Stimulated activated CD4-positive, alpha-beta T cell treated with anti-CD3 and anti-CD28 coated beads, Interleukin-1b, Interleukin-23, amount 100 ng/mL, for 48 hours (primary cell): Measurements from ENCODE around the gene P3R3URF.

Experiments used
- DNase-seq: peaks from one replicate; pipeline ENCODE4 v3.0.0-alpha.2; 2020

Gene P3R3URF

DNA sequence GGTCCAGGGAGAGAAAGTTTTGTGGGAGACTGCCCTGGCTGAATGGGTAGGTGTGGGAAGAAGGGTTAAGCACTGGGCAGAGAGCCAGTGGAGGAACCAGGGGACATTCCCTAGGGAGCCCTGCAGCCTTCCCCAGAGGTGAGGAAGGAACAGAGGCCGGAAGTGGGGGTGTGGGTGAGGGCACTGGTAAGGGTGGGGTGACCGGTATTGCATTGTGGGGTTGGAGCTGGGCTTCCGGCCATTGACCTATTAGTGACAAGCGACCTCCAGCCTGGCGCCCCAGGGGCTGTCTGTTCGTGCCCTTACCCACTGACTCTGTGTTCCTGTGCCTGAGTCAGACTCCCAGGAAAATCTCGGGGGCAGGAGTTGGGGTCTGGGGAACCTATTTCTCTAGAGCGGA lies 4.9 kb downstream of the P3R3URF start:
- no peak for DNase-seq

GRCh38 chr1:46169811-46170454 lies 6.4 kb downstream of the P3R3URF start:
- no peak for DNase-seq

GRCh38 chr1:46168477-46168876 lies 7.8 kb downstream of the P3R3URF start:
- no peak for DNase-seq

- peak; percentile 26 for DNase-seq
These were observed 9.5 kb downstream of the P3R3URF start for GRCh38 chr1:46166521-46167462.

- DNase-seq, result no peak
These were observed 16.1 kb downstream of the P3R3URF start for GRCh38 chr1:46160212-46160611.

- no peak for DNase-seq
These were observed 16.8 kb downstream of the P3R3URF start for GRCh38 chr1:46159516-46159915.

GRCh38 chr1:46158312-46159281 lies 17.7 kb downstream of the P3R3URF start:
- DNase-seq, result no peak

- no peak for DNase-seq
These were observed 18.4 kb downstream of the P3R3URF start for GRCh38 chr1:46157916-46158311.

GRCh38 chr1:46153732-46154131 lies 22.6 kb downstream of the P3R3URF start:
- DNase-seq, result no peak

GRCh38 chr1:46153228-46153627 lies 23.1 kb downstream of the P3R3URF start:
- DNase-seq, result no peak

GRCh38 chr1:46152016-46152415 lies 24.3 kb downstream of the P3R3URF start:
- DNase-seq, result no peak

DNA sequence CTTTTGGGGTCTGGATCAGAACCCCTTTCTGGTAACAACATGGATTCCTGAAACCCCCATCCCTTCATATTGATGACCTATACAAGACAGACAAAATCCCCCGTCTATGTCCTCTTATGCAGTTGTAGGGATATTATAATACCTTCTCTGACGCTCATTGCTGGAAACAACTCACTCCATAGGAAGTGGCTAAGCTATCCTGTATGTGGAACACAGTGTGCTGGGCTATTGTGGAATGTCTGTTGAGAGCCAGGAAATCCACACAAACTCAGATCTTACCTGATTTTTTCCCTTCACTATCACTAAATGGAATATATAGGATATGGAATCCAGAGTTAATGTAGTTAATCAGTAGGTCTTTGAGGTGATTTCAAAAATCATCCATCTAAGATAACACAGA lies 26.2 kb downstream of the P3R3URF start:
- no peak for DNase-seq

GRCh38 chr1:46148318-46148717 lies 28.0 kb downstream of the P3R3URF start:
- DNase-seq, result no peak

DNA sequence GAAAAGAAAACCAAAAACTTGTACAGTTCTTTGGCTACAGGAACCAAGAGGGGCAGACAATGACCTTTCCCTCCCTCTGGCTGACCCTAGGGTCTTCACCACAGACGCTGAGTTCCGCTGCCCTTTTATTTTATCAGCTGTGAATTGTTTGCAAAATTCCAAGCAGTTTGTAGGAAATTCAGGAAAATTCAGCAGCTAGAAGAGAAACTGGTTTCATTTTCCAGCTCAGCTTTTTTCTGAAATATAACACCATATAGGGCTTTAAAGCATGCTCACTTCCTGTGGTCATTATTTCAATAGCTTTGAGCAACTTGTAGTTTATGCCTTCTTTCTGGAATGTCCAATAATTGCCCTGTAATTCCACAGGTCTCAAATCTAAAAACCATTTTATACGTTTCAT lies 38.4 kb downstream of the P3R3URF start:
- DNase-seq, result no peak

- no peak for DNase-seq
These were observed 39.6 kb downstream of the P3R3URF start for GRCh38 chr1:46136711-46137110.

- DNase-seq, result peak; percentile 4
These were observed 41.5 kb downstream of the P3R3URF start for GRCh38 chr1:46134660-46135331.

- DNase-seq, result no peak
These were observed 42.4 kb downstream of the P3R3URF start for GRCh38 chr1:46133781-46134350.

- DNase-seq, result no peak
These were observed 43.1 kb downstream of the P3R3URF start for GRCh38 chr1:46133181-46133658.

DNA sequence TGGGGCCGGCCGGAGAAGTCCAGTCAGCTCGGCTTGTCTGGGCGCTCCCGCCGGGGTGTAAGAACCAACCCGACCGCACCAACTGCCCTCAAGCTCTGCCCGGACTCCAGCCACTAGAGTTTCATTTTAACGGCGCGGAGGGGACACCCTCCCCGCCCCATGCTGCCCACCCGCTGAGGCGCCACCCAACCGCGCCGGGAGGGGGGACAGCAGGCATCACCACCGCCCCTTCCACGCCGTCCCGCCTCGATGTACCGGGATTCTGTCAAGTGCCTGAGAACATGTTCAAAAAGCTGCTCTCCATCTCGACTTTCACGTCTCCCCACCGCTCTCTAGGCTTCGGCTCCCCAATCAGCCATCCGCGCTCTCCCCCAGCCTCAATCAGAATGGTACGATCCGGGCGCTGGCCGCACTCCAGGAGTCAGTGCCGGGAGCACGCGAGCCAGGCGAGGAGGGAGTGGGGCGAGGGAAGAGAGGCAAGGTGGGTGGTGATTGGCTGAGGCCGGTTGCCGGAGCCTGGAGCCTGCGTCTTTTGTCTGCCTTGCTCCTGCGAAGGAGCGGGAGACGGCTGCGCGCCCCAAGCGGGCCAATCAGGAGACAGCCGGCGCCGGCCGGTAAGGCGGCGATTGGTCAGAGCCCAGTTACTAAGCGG lies 43.6 kb downstream of the P3R3URF start, which contains the start of gene PIK3R3:
PIK3R3 (minus strand) TSS at position 101 of the 652 bp plus-strand sequence. CDS start 677 bp downstream, outside the sequence.
- DNase-seq, result peak; percentile 92

- DNase-seq, result peak; percentile 2
These were observed 44.4 kb downstream of the P3R3URF start for GRCh38 chr1:46131712-46132528.
